ENCODE measurements around the gene IFNL2.
"Not testable (repeated sequence)": the region's sequence is repeated elsewhere in the genome, so short reads cannot be mapped to it uniquely, and the experiment has no call there.

DNA sequence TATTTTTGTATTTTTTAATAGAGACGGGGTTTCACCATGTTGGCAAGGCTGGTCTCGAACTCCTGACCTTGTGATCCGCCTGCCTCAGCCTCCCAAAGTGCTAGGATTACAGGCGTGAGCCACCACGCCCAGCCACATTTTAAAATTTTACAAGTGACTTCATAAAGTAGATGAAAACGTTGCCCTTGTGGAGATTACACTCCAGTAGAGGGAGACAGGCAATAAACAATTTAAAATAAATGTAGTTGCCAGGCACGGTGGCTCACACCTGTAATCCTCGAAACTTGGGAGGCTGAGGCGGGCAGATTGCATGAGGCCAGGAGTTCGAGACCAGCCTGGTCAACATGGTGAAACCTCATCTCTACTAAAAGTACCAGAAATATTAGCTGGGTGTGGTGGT is 49.1 kb upstream of the IFNL2 start:
- not testable (repeated sequence) for TF ChIP-seq POLR2A (IDR thresholded peaks at IDR 0.05; ENCODE audit: low read length); GATA1 (IDR thresholded peaks at IDR 0.05; ENCODE audit: low read depth, low read length)
